ENCODE measurements around the gene DOCK4. TPM values are rescaled to one million over a fixed set of nuclear protein-coding genes. Genes with fewer than 3 reads are reported as not detected.

Gene DOCK4
- total and polyA plus RNA-seq, 2 experiments from 2014 or later = 2.1 to 5.0 TPM

DNA sequence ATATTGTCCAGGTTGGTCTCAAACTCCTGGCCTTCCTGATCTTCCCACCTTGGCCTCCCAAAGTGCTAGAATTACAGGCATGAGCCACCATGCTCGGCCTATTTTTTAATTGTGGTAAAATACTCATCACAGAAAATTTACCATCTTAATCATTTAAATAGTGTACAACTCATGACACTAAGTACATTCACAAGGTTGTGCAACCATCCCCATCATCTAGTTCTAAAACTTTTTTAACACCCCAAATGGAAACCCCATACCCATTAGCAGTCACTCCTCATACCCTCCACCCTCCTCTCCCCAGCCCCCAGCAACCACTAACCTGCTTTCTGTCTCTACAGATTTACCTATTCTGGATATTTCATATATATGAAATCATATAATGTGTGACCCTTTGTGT lies 90.3 kb downstream of the DOCK4 start:
- H3F3A ChIP-seq (ENCODE audit: insufficient read depth) = no peaks in the 10 kb centered on the region
- WGBS, 2 experiments (ENCODE audit: low coverage in 1 of 2, low lambda C conversion rate in 2 of 2, missing lambda C conversion rate in 2 of 2) = 88% methylated on average over 1 of the region's 1 CpG
- H3K27me3 ChIP-seq (replicated peaks; ENCODE audit: insufficient read depth) = no peaks in the 10 kb centered on the region
- no peaks in the 10 kb centered on the region for H3K79me2 ChIP-seq (ENCODE audit: insufficient read depth)
- in situ Hi-C loops (cut with MboI) = no loop called here
- no peaks in the 10 kb centered on the region for H4K20me1 ChIP-seq (ENCODE audit: insufficient read depth)
- no peaks in the 10 kb centered on the region for H3K36me3 ChIP-seq (ENCODE audit: low read depth)
- no peaks in the 10 kb centered on the region for H3K9me3 ChIP-seq (ENCODE audit: low read depth)
- TF ChIP-seq EZH2 (IDR thresholded peaks at IDR 0.05; ENCODE audit: insufficient read depth, poor library complexity, severe bottlenecking) = no peak
- no peak for TF ChIP-seq EZH2phosphoT487 (IDR thresholded peaks at IDR 0.05; ENCODE audit: insufficient read depth, low read depth)
- no peak overlapping the region for H3K4me3 ChIP-seq
- no peak overlapping the region for H3K9ac ChIP-seq
- peaks cover 10% of the 10 kb centered on the region for H3K4me1 ChIP-seq (ENCODE audit: insufficient read depth)
- no peak overlapping the region for H2AFZ ChIP-seq
- no peaks in the 10 kb centered on the region for H3K9me2 ChIP-seq (ENCODE audit: insufficient read depth)
- H3K27ac ChIP-seq = no peak overlapping the region
- H3K4me2 ChIP-seq (ENCODE audit: unreplicated experiment) = no peak overlapping the region
- no peak for DNase-seq

DNA sequence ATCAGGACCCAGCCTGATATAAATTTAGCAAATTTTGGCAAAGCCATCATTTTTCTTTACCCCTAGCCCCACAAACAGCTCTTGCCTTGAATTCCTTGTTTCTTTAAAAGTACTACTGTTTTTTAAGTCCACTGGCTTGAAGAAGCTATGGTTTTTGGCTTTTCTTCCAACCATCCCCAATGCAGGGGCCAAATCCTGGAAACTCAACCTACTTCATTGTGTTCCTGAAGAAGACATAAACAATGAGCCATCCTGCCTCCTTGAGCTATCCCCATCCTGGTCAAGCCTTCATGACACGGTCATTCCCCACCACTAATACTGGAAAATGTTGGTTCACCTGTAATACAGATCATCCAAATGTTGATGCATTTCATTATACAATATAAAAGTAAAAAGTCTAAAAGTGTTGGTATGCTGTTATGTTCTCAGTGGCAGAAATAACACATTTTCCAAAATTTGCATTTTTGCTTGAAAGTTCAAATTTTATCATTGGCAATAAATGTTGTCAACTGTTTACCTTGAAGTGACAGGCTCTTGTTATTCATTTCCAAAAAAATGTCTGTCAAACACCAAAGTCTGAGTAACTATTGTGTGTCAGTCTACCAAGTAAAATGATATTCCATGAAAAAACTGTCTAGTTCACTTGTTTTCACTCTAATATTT lies 92.2 kb downstream of the DOCK4 start:
- H3K36me3 ChIP-seq (ENCODE audit: low read depth) = no peaks in the 10 kb centered on the region
- peaks cover 10% of the 10 kb centered on the region for H3K4me1 ChIP-seq (ENCODE audit: insufficient read depth)
- H3K4me3 ChIP-seq = no peak overlapping the region
- no peak for TF ChIP-seq EZH2 (IDR thresholded peaks at IDR 0.05; ENCODE audit: insufficient read depth, poor library complexity, severe bottlenecking)
- no peak for TF ChIP-seq EZH2phosphoT487 (IDR thresholded peaks at IDR 0.05; ENCODE audit: insufficient read depth, low read depth)
- H4K20me1 ChIP-seq (ENCODE audit: insufficient read depth) = no peaks in the 10 kb centered on the region
- H3K9me3 ChIP-seq (ENCODE audit: low read depth) = no peaks in the 10 kb centered on the region
- WGBS, 2 experiments (ENCODE audit: low coverage in 1 of 2, low lambda C conversion rate in 2 of 2, missing lambda C conversion rate in 2 of 2) = 92 to 97% methylated on average over 1 of the region's 1 CpG
- no peaks in the 10 kb centered on the region for H3F3A ChIP-seq (ENCODE audit: insufficient read depth)
- H3K79me2 ChIP-seq (ENCODE audit: insufficient read depth) = no peaks in the 10 kb centered on the region
- H3K9me2 ChIP-seq (ENCODE audit: insufficient read depth) = no peaks in the 10 kb centered on the region
- no peak for DNase-seq
- H3K4me2 ChIP-seq (ENCODE audit: unreplicated experiment) = no peak overlapping the region
- H3K27me3 ChIP-seq (replicated peaks; ENCODE audit: insufficient read depth) = no peaks in the 10 kb centered on the region
- H3K27ac ChIP-seq = no peak overlapping the region
- no peak overlapping the region for H2AFZ ChIP-seq
- in situ Hi-C loops (cut with MboI) = no loop called here
- no peak overlapping the region for H3K9ac ChIP-seq

DNA sequence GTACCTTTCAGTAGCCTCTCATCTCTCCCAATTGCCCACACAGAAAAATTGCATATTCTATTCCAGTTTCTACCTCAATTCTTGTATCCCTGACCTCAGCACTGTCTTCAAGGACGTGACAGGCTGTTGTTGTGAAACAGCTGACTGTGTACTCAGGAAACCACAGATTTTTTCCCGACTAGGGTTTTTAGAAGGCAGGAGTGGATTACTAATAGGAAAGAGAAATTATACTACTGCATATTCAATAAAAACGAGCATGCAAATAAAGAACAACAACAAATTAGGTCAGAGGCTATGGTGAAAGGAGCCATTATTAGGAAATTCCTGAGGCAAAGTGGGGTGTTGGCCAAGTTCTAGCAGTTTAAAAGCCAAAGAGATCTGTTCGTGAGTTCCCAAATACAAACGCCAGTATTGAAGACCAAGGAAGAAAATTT lies 93.4 kb downstream of the DOCK4 start:
- Histone ChIP-seq H3K4me1 (ENCODE audit: insufficient read depth) (peaks cover 10% of the 10 kb centered on the region), H3K79me2 (ENCODE audit: insufficient read depth) (no peaks in the 10 kb centered on the region), H3K4me2 (ENCODE audit: unreplicated experiment) (peak overlapping the region; percentile 74), H3K27ac (peak overlapping the region; percentile 46), H3K9me3 (ENCODE audit: low read depth) (no peaks in the 10 kb centered on the region), H4K20me1 (ENCODE audit: insufficient read depth) (no peaks in the 10 kb centered on the region), H3K36me3 (ENCODE audit: low read depth) (no peaks in the 10 kb centered on the region), H3K9me2 (ENCODE audit: insufficient read depth) (no peaks in the 10 kb centered on the region), H3K9ac (peak overlapping the region; percentile 36; the same call in 1 of the 2 replicates), H2AFZ (peak overlapping the region; percentile 74), H3F3A (ENCODE audit: insufficient read depth) (no peaks in the 10 kb centered on the region), H3K27me3 (replicated peaks; ENCODE audit: insufficient read depth) (no peaks in the 10 kb centered on the region), H3K4me3 (peak overlapping the region; percentile 46)
- in situ Hi-C loops (cut with MboI) = no loop called here
- peak; percentile 86 for DNase-seq
- WGBS, 2 experiments (ENCODE audit: low coverage in 1 of 2, low lambda C conversion rate in 2 of 2, missing lambda C conversion rate in 2 of 2) = 4 to 6% methylated on average over 5 of the region's 5 CpGs
- no peak for TF ChIP-seq EZH2phosphoT487 (IDR thresholded peaks at IDR 0.05; ENCODE audit: insufficient read depth, low read depth)
- TF ChIP-seq EZH2 (IDR thresholded peaks at IDR 0.05; ENCODE audit: insufficient read depth, poor library complexity, severe bottlenecking) = no peak

DNA sequence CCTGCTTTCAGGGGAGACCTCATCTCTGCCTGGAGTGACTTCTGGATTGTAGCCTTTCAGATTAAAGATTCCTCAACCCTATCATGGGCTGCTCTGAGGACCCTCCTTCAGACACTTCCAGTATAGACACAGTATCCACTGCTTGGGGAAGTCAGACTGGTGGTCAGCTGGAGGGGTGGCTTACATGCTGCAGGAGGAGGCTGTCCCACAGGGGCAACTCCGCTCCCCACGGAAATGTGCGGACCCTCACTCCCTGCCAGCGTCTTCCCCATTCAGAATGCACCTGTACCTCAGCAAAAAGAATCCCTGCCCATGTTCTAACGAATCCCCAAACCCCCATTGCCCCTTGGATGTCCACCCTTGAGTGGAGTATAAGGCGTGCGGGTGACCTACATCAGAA lies 95.5 kb downstream of the DOCK4 start:
- in situ Hi-C loops (cut with MboI) = no loop called here

More for the DNA sequence above, 95.5 kb downstream of the DOCK4 start:
- Histone ChIP-seq H3F3A (ENCODE audit: insufficient read depth) (no peaks in the 10 kb centered on the region), H3K4me1 (ENCODE audit: insufficient read depth) (peaks cover 10% of the 10 kb centered on the region), H3K9ac (no peak overlapping the region), H3K79me2 (ENCODE audit: insufficient read depth) (no peaks in the 10 kb centered on the region), H3K4me3 (no peak overlapping the region), H3K9me2 (ENCODE audit: insufficient read depth) (no peaks in the 10 kb centered on the region), H3K4me2 (ENCODE audit: unreplicated experiment) (no peak overlapping the region), H3K9me3 (ENCODE audit: low read depth) (no peaks in the 10 kb centered on the region), H3K36me3 (ENCODE audit: low read depth) (no peaks in the 10 kb centered on the region), H3K27me3 (replicated peaks; ENCODE audit: insufficient read depth) (no peaks in the 10 kb centered on the region), H4K20me1 (ENCODE audit: insufficient read depth) (no peaks in the 10 kb centered on the region), H2AFZ (no peak overlapping the region), H3K27ac (no peak overlapping the region)
- WGBS, 2 experiments (ENCODE audit: low coverage in 1 of 2, low lambda C conversion rate in 2 of 2, missing lambda C conversion rate in 2 of 2) = 93 to 95% methylated on average over 7 of the region's 7 CpGs
- no peak for DNase-seq
- TF ChIP-seq EZH2phosphoT487 (IDR thresholded peaks at IDR 0.05; ENCODE audit: insufficient read depth, low read depth) (no peak), EZH2 (IDR thresholded peaks at IDR 0.05; ENCODE audit: insufficient read depth, poor library complexity, severe bottlenecking) (no peak)
